NCI-H1930 (cell line): ENCODE data around the gene DCUN1D4.
"Not testable (repeated sequence)": the region's sequence is repeated elsewhere in the genome, so short reads cannot be mapped to it uniquely, and the experiment has no call there.

ENCODE experiments used
- DNase-seq, 2 experiments: peaks; one replicate each; lab custom pipeline; 2025; lab: John Stamatoyannopoulos, UW

Gene DCUN1D4

GRCh38 chr4:51855270-51855669 is 12.3 kb downstream of the DCUN1D4 start:
- no peak for DNase-seq

- DNase-seq = no peak
Measured at GRCh38 chr4:51855751-51856150, 12.8 kb downstream of the DCUN1D4 start.

- DNase-seq = no peak
Measured at GRCh38 chr4:51858605-51859202, 15.8 kb downstream of the DCUN1D4 start.

GRCh38 chr4:51859476-51860031 is 16.6 kb downstream of the DCUN1D4 start:
- no peak for DNase-seq

- DNase-seq = no peak
Measured at GRCh38 chr4:51862199-51862598, 19.2 kb downstream of the DCUN1D4 start.

- DNase-seq = no peak
Measured at GRCh38 chr4:51862781-51863180, 19.8 kb downstream of the DCUN1D4 start.

- no peak for DNase-seq
Measured at GRCh38 chr4:51865717-51866116, 22.8 kb downstream of the DCUN1D4 start.

GRCh38 chr4:51866835-51867234 is 23.9 kb downstream of the DCUN1D4 start:
- no peak for DNase-seq

GRCh38 chr4:51867689-51868448 is 24.9 kb downstream of the DCUN1D4 start:
- no peak for DNase-seq

- DNase-seq = no peak
Measured at GRCh38 chr4:51868449-51868847, 25.5 kb downstream of the DCUN1D4 start.

GRCh38 chr4:51870441-51871188 is 27.7 kb downstream of the DCUN1D4 start:
- DNase-seq = no peak

GRCh38 chr4:51872283-51872997 is 29.5 kb downstream of the DCUN1D4 start:
- no peak for DNase-seq

GRCh38 chr4:51874551-51874950 is 31.6 kb downstream of the DCUN1D4 start:
- no peak for DNase-seq

GRCh38 chr4:51878431-51878830 is 35.5 kb downstream of the DCUN1D4 start:
- DNase-seq = no peak

- no peak for DNase-seq
Measured at GRCh38 chr4:51880016-51880915, 37.3 kb downstream of the DCUN1D4 start.

GRCh38 chr4:51884055-51884454 is 41.1 kb downstream of the DCUN1D4 start:
- no peak for DNase-seq

GRCh38 chr4:51884606-51885005 is 41.7 kb downstream of the DCUN1D4 start:
- no peak for DNase-seq

GRCh38 chr4:51885363-51885762 is 42.4 kb downstream of the DCUN1D4 start:
- no peak for DNase-seq

- no peak for DNase-seq
Measured at GRCh38 chr4:51890760-51891159, 47.8 kb downstream of the DCUN1D4 start.

- not testable (repeated sequence) for DNase-seq
Measured at GRCh38 chr4:51893402-51893801, 50.4 kb downstream of the DCUN1D4 start.

- DNase-seq = no peak
Measured at GRCh38 chr4:51894059-51894645, 51.2 kb downstream of the DCUN1D4 start.
